CD4-positive, alpha-beta memory T cell (primary cell): ENCODE data around the gene NAE1. TPM values are rescaled to one million over a fixed set of nuclear protein-coding genes. Genes with fewer than 3 reads are reported as not detected.

Experiments used
- CTCF ChIA-PET: fragments of 350-600 bp; sonication (Branson Sonifier 250); formaldehyde crosslinking; loops from one replicate; lab custom pipeline; 2021; ENCODE audit warnings: inconsistent platforms; ENCODE audit not compliant: partially characterized antibody; lab: Charles Lee
- POLR2A ChIA-PET: fragments of 350-600 bp; sonication (Branson Sonifier 250); formaldehyde crosslinking; loops from one replicate; lab custom pipeline; 2021; ENCODE audit not compliant: partially characterized antibody; lab: Charles Lee
- DNase-seq, 5 donors: peaks; one replicate each; pipeline versions ENCODE4 v3.0.0 to v3.0.0-alpha.2; 2020 to 2022; ENCODE audit warnings: mixed read lengths in 1 of 5
- H3K27ac ChIP-seq: one replicate; pipeline ENCODE4 v1.7.0; 2013; ENCODE audit warnings: low read depth, low read length
- H3K27me3 ChIP-seq: 2 replicates; pipeline ENCODE4 v1.7.0; 2013; ENCODE audit warnings: mild to moderate bottlenecking, low read length, moderate library complexity; ENCODE audit not compliant: insufficient read depth
- H3K36me3 ChIP-seq: 2 replicates; pipeline ENCODE4 v1.7.0; 2013; ENCODE audit warnings: mild to moderate bottlenecking, low read length, moderate library complexity; ENCODE audit not compliant: insufficient read depth
- H3K4me1 ChIP-seq: 2 replicates; pipeline ENCODE4 v1.7.0; 2013; ENCODE audit warnings: mild to moderate bottlenecking, low read length, moderate library complexity; ENCODE audit not compliant: insufficient read depth
- H3K4me3 ChIP-seq, 2 donors: one replicate each; pipeline ENCODE4 v1.7.0; 2013; ENCODE audit warnings: low read length in 2 of 2, mild to moderate bottlenecking in 1 of 2
- H3K9me3 ChIP-seq, 2 donors: one replicate each; pipeline ENCODE4 v1.7.0; 2013; ENCODE audit warnings: low read length in 2 of 2, control low read depth in 1 of 2; ENCODE audit not compliant: control insufficient read depth in 1 of 2
- H3K27ac Mint-ChIP-seq, 7 donors: one replicate each; pipeline ENCODE4 v1.8.0; 2020 to 2021; ENCODE audit warnings: mixed read lengths in 7 of 7, mild to moderate bottlenecking in 6 of 7, inconsistent platforms in 3 of 7, moderate library complexity in 3 of 7
- H3K27me3 Mint-ChIP-seq, 2 donors: one replicate each; pipeline ENCODE4 v1.8.0; 2020 to 2021; ENCODE audit warnings: mixed read lengths in 2 of 2
- H3K36me3 Mint-ChIP-seq, 2 donors: one replicate each; pipeline ENCODE4 v1.8.0; 2020 to 2021; ENCODE audit warnings: mixed read lengths in 2 of 2, inconsistent platforms in 1 of 2, mild to moderate bottlenecking in 1 of 2
- H3K4me1 Mint-ChIP-seq, 4 donors: one replicate each; pipeline ENCODE4 v1.8.0; 2020 to 2021; ENCODE audit warnings: mixed read lengths in 4 of 4, mild to moderate bottlenecking in 1 of 4
- H3K4me3 Mint-ChIP-seq, 8 donors: one replicate each; pipeline ENCODE4 v1.8.0; 2020 to 2021; ENCODE audit warnings: mixed read lengths in 8 of 8, mild to moderate bottlenecking in 7 of 8, moderate library complexity in 6 of 8, inconsistent platforms in 3 of 8
- H3K9me3 Mint-ChIP-seq, 8 donors: one replicate each; pipeline ENCODE4 v1.8.0; 2020 to 2021; ENCODE audit warnings: mixed read lengths in 8 of 8, mild to moderate bottlenecking in 5 of 8, inconsistent platforms in 3 of 8, moderate library complexity in 1 of 8
- intact Hi-C: fragments of 100-400 bp; cut with micrococcal nuclease; formaldehyde crosslinking; loops from one replicate; pipeline ENCODE4 v1.15.1; 2023
- polyA plus RNA-seq, 2 donors: library from polyadenylated mRNA; unstranded; fragments of 300-500 nt; fragmentation: Illumina TruSeq; gene quantifications; one replicate each; pipeline ENCODE4 v1.2.3, GENCODE V29; 2021
- total RNA-seq, 2 experiments: library from RNA; stranded (reverse); gene quantifications; one replicate each; pipeline ENCODE4 v1.2.3, GENCODE V29; 2021

Gene NAE1
- total RNA-seq (10 to 100 TPM; 93.8 to 95.3 TPM), polyA plus RNA-seq (100 to 1,000 TPM in 1 of 2 donors, 10 to 100 TPM in 1; 70.4 to 101 TPM)

DNA sequence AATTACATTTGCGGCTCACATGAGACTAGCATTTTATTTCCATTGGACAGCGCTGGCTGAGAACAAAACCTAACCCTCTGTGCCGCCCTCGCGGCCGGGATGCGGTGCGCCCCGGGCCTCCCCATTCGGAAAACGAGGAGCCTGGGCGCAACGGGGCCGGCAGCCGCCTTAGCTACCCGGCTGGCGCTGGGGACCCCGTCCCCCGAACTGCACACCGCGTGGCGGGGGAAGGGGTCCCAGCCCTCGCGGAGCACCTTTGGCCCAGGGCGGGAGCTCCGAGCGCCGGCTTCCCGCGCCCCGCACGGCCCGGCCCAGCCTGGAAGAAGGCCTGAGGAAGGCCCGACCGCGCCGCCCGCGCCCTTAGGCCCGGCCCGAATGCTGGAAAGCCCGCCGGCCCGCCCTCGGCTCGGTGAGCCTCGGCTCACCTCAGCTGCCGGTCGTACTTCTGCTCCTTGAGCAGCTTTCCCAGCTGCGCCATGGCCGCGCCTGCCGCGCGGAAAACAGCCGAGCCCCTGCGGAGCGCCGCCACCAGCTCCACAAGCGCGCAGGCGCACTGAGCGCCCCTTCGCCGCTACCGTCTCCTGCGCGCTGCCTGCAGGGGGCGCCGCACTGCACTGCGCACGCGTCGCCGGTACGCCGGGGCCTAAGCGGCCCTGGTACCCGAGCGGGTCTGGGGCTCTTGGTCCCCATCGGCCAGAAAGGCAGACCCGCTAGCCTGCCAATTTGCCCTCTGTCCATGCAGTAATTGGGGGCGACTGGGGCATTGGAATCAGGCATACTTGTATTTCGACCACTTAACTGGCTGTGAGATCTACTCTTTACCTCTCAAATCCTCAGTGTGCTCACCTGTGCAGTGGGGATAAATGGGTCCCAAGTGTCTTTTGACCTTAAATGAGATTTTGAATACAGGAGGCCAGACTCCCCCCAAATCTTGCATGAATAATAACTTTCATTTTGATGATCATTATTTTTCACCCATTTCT, at the start of gene NAE1:
NAE1 (minus strand) TSS at position 555 of the 983 bp plus-strand sequence; CDS start at position 478, 77 bp downstream.
- intact Hi-C loops: loop anchor here (1.0 to 2.0 kb wide), 2 partner anchors 42 to 226 kb away; partner anchors contain the start of gene CMTM3
- Mint-ChIP-seq H3K4me1 (peaks cover 20 to 34% (median 26%) of the 10 kb centered on the region in 4 donors), H3K4me3 (peak within 1 kb of the TSS; percentile 76 to 84 (median 82)), H3K36me3 (peaks cover 12 to 21% of the 10 kb centered on the region in 2 donors), H3K27me3 (peaks cover under 1 to 2% of the 10 kb centered on the region in 2 donors), H3K9me3 (no peaks in the 10 kb centered on the region), H3K27ac (peak within 1 kb of the TSS; percentile 38 to 82 (median 68))
- peaks cover 39% of the 10 kb centered on the region for H3K4me1 ChIP-seq
- peak within 1 kb of the TSS; percentile 68 for H3K27ac ChIP-seq
- H3K4me3 ChIP-seq: peak within 1 kb of the TSS; percentile 25 to 64
- POLR2A ChIA-PET: interaction anchor here (0.8 to 2.6 kb wide), 18 partner anchors 9 to 280 kb away, joined by 3 to 18 read pairs (median 4); partner anchors contain the start of genes CIAO2B, CKLF, CMTM4 and DYNC1LI2
- CTCF ChIA-PET: interaction anchor here (0.6 to 7.3 kb wide), 46 partner anchors 9 to 424 kb away, joined by 3 to 95 read pairs (median 5); partner anchors contain the start of genes CA7, CDH16, CKLF and DYNC1LI2
- DNase-seq: peak; percentile 81 to 94 (median 91)
- H3K27me3 ChIP-seq: no peaks in the 10 kb centered on the region
- peaks cover 12% of the 10 kb centered on the region for H3K36me3 ChIP-seq
- no peaks in the 10 kb centered on the region for H3K9me3 ChIP-seq

DNA sequence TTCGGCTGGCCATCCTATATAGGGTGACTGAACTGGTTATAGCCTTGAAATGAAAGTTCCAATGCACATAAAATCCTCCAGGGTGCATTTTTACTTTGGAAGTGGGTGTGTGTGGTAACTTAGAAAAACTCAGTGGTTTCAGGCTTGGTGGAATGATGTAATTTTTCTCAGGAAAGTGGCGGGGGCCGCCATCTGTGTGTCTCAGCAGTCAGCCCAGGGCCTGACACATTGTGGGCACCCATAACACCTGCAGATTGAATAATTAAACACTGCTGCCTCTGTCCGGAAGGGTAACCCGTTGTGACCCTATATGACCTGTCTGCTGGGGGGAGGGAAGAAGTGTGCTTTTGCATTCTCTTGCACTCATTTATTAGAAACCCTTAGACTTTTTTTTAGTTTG, 47.3 kb upstream of the NAE1 start:
- no peaks in the 10 kb centered on the region for H3K36me3 ChIP-seq
- no peaks in the 10 kb centered on the region for H3K27me3 ChIP-seq
- ChIA-PET CTCF (interaction anchor here (1.1 to 5.4 kb wide), 2 partner anchors 10 to 48 kb away, joined by 5 to 25 read pairs; partner anchors contain the start of gene NAE1), POLR2A (interaction anchor here (0.6 kb wide), 1 partner anchor 10 kb away, joined by 3 read pairs; no protein-coding TSS in a partner anchor)
- H3K36me3 Mint-ChIP-seq: peaks cover 0 to 3% of the 10 kb centered on the region in 2 donors
- H3K4me1 Mint-ChIP-seq: peaks cover 24 to 53% (median 39%) of the 10 kb centered on the region in 4 donors
- no peaks in the 10 kb centered on the region for H3K9me3 Mint-ChIP-seq
- peaks cover 37% of the 10 kb centered on the region for H3K4me1 ChIP-seq
- no peak overlapping the region for H3K27ac ChIP-seq
- no peak overlapping the region for H3K4me3 ChIP-seq
- intact Hi-C loops: no loop called here
- H3K4me3 Mint-ChIP-seq: peak overlapping the region in 7 of 8 donors; percentile 11 to 79 (median 45)
- H3K27ac Mint-ChIP-seq: peak overlapping the region in 2 of 7 donors; percentile 39 to 77
- H3K27me3 Mint-ChIP-seq: no peaks in the 10 kb centered on the region
- DNase-seq: no peak
- H3K9me3 ChIP-seq: no peaks in the 10 kb centered on the region

DNA sequence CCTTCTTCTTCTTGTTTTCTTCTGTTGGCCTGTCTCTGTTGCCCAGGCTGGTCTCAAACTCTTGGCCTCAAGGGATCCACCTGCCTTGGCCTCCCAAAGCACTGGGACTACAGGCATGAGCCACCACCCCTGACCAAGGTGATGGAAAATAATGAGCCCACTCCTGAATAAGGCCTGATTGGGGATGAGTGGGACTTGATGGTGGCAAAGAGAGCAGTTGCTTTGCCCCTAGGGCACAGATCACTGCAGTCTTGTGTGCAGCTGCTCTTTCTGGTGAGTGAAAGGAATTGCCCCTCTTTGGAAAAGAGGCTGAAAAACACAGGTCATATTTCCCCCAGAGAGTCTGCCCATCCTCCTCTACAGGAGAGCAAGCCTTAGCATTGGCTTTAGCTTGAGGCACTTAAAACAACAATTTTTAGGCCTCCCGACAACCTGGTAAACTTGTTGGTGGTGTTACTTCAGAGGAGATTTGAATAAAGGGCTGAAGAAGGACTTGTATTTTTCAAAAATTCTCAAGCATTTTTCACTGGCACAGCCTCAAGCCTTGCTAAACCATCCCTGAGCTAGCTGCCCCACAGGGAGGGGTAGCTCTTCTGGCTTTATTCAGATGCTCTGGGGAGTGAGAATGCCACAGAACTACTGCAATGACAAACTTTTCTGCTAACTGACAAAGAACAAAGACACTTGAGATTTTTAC, 43.5 kb upstream of the NAE1 start:
- Histone ChIP-seq H3K27ac (peak overlapping the region; percentile 35), H3K36me3 (no peaks in the 10 kb centered on the region), H3K27me3 (no peaks in the 10 kb centered on the region), H3K9me3 (no peaks in the 10 kb centered on the region), H3K4me3 (no peak overlapping the region), H3K4me1 (peaks cover 22% of the 10 kb centered on the region)
- Mint-ChIP-seq H3K36me3 (no peaks in the 10 kb centered on the region), H3K27ac (peak overlapping the region; percentile 58 to 91 (median 80)), H3K4me1 (peaks cover 18 to 37% (median 28%) of the 10 kb centered on the region in 4 donors), H3K27me3 (no peaks in the 10 kb centered on the region), H3K4me3 (peak overlapping the region in 6 of 8 donors; percentile 26 to 75 (median 37)), H3K9me3 (no peaks in the 10 kb centered on the region)
- ChIA-PET CTCF (interaction anchor here (0.9 to 3.7 kb wide), 6 partner anchors 12 to 468 kb away, joined by 3 to 32 read pairs (median 5); partner anchors contain the start of gene NAE1), POLR2A (interaction anchor here (0.8 to 1.4 kb wide), 2 partner anchors 43 to 123 kb away, joined by 4 to 10 read pairs; partner anchors contain the start of genes DYNC1LI2 and NAE1)
- DNase-seq: no peak
- intact Hi-C loops: no loop called here

DNA sequence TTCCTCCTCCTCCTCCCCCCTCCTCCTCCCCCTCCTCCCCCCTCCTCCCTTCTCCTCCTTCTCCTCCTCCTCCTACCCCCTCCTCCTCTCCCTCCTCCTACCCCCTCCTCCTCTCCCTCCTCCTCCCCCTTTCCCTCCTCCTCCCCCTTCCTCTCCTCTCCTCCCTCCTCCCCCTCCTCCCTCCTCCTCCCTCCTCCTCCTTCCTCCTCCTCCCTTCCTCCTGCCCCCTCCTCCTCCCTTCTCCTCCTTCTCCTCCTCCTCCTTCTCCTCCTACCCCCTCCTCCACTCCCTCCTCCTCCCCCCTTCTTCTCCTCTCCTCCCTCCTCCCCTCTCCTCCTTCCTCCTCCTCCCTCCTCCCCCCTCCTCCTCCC, 42.9 kb upstream of the NAE1 start:
- H3K9me3 Mint-ChIP-seq: no peaks in the 10 kb centered on the region
- H3K4me3 Mint-ChIP-seq: peak overlapping the region in 1 of 8 donors; percentile 80
- H3K9me3 ChIP-seq: no peaks in the 10 kb centered on the region
- H3K4me1 ChIP-seq: peaks cover 22% of the 10 kb centered on the region
- intact Hi-C loops: loop anchor here (2.0 kb wide), 4 partner anchors 43 to 321 kb away; partner anchors contain the start of genes CES2, CIAO2B, CKLF and NAE1
- H3K27me3 Mint-ChIP-seq: no peaks in the 10 kb centered on the region
- H3K27ac ChIP-seq: no peak overlapping the region
- H3K27me3 ChIP-seq: no peaks in the 10 kb centered on the region
- no peak overlapping the region for H3K4me3 ChIP-seq
- H3K4me1 Mint-ChIP-seq: peaks cover 18 to 37% (median 28%) of the 10 kb centered on the region in 4 donors
- POLR2A ChIA-PET: interaction anchor here (0.9 to 1.5 kb wide), 7 partner anchors 43 to 322 kb away, joined by 3 to 15 read pairs (median 3); partner anchors contain the start of genes CKLF, DYNC1LI2 and NAE1
- H3K36me3 ChIP-seq: no peaks in the 10 kb centered on the region
- CTCF ChIA-PET: interaction anchor here (0.6 to 3.7 kb wide), 15 partner anchors 8 to 515 kb away, joined by 3 to 32 read pairs (median 5); partner anchors contain the start of gene NAE1
- H3K36me3 Mint-ChIP-seq: no peaks in the 10 kb centered on the region
- H3K27ac Mint-ChIP-seq: peak overlapping the region in 3 of 7 donors; percentile 86 to 90 (median 90)
- DNase-seq: no peak

DNA sequence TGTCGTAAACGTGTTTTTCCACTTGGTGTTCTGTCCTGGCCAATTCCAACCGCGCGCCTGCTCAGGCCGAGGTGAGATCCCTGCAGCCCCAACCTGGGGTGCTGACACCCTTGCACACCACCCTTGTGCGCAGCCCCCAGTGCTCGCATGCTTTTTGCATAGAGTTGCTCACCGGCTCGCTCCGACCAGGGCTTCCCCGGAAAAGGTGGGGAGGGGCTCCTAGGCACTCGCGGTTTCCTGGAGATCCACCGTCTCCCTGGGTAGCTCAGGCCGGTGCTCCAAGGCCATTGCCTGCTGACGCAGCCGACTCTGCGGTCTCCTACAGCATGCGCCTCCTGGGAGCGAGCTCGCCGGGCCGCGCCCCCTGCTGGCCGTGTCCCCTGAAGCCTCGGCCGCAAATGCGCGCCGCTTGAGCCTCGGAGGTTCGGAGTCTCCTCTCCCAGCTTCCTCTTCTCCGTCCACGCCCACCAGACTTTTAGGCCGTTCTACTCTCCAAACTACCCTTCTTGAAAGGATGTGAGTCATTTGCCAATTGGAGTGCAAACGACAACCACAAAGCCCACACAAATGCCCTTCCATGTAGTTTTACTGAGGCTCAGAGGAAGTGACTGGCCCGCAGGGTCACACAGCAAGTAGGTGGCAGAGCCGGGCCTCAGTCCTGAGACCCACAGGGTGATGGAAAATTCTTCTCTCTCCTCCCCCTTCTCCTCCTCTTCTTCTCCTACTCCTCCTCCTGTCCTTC, 42.3 kb upstream of the NAE1 start:
- H3K27me3 Mint-ChIP-seq: no peaks in the 10 kb centered on the region
- H3K9me3 Mint-ChIP-seq: no peaks in the 10 kb centered on the region
- peak overlapping the region; percentile 75 to 95 (median 86) for H3K27ac Mint-ChIP-seq
- Histone ChIP-seq H3K4me3 (peak overlapping the region in 1 of 2 donors; percentile 52), H3K27ac (peak overlapping the region; percentile 36), H3K36me3 (no peaks in the 10 kb centered on the region), H3K4me1 (peaks cover 22% of the 10 kb centered on the region), H3K9me3 (no peaks in the 10 kb centered on the region), H3K27me3 (no peaks in the 10 kb centered on the region)
- DNase-seq: peak; percentile 80 to 94 (median 82)
- ChIA-PET POLR2A (interaction anchor here (0.9 to 1.5 kb wide), 8 partner anchors 10 to 321 kb away, joined by 3 to 15 read pairs (median 3); partner anchors contain the start of genes CKLF, DYNC1LI2 and NAE1), CTCF (interaction anchor here (0.6 to 3.7 kb wide), 18 partner anchors 9 to 515 kb away, joined by 3 to 32 read pairs (median 5); partner anchors contain the start of gene NAE1)
- peaks cover 18 to 37% (median 23%) of the 10 kb centered on the region in 4 donors for H3K4me1 Mint-ChIP-seq
- intact Hi-C loops: loop anchor here (2.0 kb wide), 4 partner anchors 42 to 320 kb away; partner anchors contain the start of genes CES2, CIAO2B, CKLF and NAE1
- peak overlapping the region; percentile 61 to 90 (median 82) for H3K4me3 Mint-ChIP-seq
- H3K36me3 Mint-ChIP-seq: no peaks in the 10 kb centered on the region
